GM21447 (cell line): ENCODE data around the gene MBOAT1.
A peak's percentile ranks its signal among the peaks of the same experiment; 100 is the strongest.

Experiments
- ATAC-seq: cut with Tn5 transposase; IDR thresholded peaks from one replicate; pipeline ENCODE4 v1.9.1; 2021; ENCODE audit not compliant: unreplicated experiment

Gene MBOAT1

GRCh38 chr6:20235041-20235440, 22.8 kb upstream of the MBOAT1 start:
- ATAC-seq: no peak

DNA sequence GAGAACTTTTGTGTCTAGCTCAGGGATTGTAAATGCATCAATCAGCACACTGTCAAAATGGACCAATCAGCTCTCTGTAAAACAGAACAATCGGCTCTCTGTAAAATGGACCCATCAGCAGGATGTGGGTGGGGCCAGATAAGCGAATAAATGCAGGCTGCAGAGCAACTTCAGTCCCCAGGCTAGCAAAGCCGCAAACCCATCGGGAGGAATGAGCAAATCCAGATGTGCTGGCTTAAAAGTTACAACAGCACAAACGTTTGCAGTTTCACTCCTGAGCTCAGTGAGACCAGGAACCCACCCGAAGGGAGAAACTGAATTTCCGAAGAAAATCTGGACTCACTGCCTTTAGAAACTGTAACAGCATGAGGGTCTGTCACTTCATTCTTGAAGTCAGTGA, 21.9 kb upstream of the MBOAT1 start:
- no peak for ATAC-seq

DNA sequence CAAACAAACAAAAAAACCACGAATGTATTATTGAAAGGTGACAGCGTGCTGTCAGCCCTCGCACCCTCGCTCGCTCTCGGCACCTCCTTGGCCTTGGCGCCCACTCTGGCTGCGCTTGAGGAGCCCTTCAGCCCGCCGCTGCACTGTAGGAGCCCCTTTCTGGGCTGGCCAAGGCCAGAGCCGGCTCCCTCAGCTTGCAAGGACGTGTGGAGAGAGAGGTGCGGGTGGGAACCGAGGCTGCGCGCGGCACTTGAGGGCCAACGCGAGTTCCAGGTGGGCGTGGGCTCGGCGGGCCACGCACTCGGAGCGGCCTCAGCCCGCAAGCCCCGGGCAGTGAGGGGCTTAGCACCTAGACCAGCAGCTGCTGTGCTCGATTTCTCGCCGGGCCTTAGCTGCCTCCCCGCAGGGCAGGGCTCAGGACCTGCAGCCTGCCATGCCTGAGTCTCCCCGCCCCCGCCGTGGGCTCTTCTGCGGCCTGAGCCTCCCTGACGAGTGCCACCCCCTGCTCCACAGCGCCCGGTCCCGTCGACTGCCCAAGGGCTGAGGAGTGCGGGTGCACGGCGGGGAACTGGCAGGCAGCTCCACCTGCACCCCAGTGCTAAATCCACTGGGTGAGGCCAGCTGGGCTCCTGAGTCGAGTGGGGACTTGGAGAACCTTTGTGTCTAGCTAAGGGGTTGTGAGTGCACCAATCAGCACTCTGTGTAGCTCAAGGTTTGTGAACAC, 20.9 kb upstream of the MBOAT1 start:
- ATAC-seq: no peak

GRCh38 chr6:20232188-20232587, 19.9 kb upstream of the MBOAT1 start:
- no peak for ATAC-seq

GRCh38 chr6:20230401-20231119, 18.3 kb upstream of the MBOAT1 start:
- ATAC-seq: no peak

- ATAC-seq: no peak
Measured at GRCh38 chr6:20229881-20230280, 17.6 kb upstream of the MBOAT1 start.

DNA sequence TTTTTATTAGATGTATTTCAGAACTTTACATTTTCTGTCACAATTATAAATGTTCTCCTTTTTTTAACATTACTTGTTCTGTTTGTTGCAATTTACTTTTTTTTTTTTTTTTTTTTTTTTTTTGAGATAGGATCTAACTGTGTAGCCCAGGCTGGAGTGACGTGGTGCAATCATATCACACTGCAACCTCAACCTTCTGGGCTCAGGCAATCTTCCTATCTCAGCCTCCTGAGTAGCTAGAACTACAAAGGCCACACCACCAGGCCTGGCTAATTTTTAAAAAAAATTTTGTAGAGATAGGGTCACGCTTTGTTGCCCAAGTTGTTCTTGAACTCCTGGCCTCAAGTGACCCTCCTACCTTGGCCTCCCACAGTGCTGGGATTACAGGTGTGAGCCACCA, 15.1 kb upstream of the MBOAT1 start:
- ATAC-seq: no peak

GRCh38 chr6:20223141-20223540, 10.9 kb upstream of the MBOAT1 start:
- no peak for ATAC-seq

- ATAC-seq: no peak
Measured at GRCh38 chr6:20221421-20221820, 9.2 kb upstream of the MBOAT1 start.

- no peak for ATAC-seq
Measured at GRCh38 chr6:20220359-20220758, 8.1 kb upstream of the MBOAT1 start.

- ATAC-seq: no peak
Measured at GRCh38 chr6:20217891-20218290, 5.6 kb upstream of the MBOAT1 start.

- ATAC-seq: no peak
Measured at GRCh38 chr6:20217324-20217855, 5.1 kb upstream of the MBOAT1 start.

- no peak for ATAC-seq
Measured at GRCh38 chr6:20215310-20215709, 3.0 kb upstream of the MBOAT1 start.

GRCh38 chr6:20213271-20213798, 1.1 kb upstream of the MBOAT1 start:
- ATAC-seq: no peak

DNA sequence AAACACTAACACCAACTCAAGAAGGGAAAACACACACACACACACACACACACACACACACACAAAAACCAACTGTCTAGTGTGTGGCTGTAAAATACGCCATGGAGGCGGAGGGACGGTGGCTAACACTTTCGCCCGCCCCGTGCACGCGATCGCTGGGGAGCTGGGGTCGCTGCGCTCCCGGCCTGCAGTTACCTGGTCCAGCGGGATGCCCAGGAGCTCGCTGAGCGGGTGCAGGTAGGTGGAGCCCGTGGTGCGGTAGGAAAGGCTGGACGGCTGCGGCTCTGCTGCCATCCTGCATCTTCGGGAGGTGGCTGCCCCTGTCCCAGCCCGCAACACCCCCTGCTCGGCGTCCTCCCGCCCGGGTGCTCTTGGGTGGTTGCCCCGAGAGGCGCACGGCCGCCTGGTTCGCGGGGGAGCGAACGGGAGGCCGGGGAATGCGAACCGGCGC, 303 bp downstream of the MBOAT1 start:
- ATAC-seq: peak; percentile 21

DNA sequence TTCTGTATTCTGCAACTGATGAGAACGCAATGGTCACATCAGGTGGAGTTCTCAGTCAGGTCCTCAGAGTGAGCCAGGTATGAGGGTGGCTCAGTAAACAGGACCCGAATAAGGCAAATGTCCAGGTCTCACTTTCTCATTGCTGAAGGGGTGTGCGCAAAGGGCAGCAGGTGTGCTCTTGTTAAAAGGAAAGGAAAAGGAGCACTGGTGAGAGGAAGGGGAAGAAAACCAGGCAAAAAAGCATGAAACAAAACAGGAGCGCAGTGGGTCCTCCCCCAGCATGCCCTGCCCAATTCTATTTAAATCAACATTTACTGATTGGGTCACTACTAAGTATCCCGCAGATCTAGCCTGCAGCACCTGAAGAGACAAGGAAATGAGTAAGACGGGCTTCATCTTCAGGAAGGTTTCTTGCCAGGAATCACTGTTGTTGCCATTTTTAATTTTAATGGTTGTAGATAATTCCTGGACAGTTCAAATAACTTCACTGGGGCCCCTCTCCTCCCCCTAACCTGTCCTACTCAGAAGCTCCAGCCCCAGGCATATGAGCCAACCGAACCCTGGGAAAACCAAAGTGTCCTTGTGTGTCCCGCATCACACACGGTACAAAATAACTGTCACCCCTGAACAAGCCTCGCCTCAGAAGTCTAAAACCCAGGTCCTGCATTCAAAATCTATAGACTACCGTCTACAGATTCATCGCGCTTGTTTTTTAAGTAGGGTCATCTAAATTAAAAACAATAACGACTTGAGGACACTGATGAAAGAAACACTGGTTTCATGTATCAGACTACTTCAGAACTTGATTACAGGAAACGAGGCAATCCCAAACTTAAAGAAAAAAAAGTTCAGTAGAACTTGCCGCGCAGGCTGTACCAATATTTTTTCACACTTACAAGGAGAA, 980 bp downstream of the MBOAT1 start:
- peak; percentile 35 for ATAC-seq

- ATAC-seq: no peak
Measured at GRCh38 chr6:20210158-20210557, 2.1 kb downstream of the MBOAT1 start.

GRCh38 chr6:20208687-20209378, 3.4 kb downstream of the MBOAT1 start:
- ATAC-seq: no peak

GRCh38 chr6:20207088-20207418, 5.2 kb downstream of the MBOAT1 start:
- ATAC-seq: no peak

DNA sequence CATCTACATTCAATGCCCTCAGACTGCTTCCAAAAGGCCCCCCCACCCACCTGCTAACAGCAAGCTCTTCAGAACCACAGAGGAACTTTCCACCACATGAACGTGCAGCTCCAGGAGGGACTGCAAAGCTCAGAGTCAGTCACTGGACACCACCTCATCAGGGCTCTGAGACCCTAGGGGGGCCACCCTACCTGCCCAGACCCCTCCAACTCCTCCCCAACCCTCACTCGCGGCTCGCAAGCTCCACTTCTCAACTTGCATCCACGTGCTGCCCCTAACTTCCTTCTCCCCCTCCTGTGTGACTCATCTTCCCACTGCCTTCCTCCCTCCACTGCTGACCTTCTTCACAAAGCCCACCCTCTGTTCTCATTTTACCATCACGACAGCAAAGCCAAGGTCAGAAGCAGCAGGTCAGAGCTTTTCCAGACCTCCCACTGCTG, 6.5 kb downstream of the MBOAT1 start:
- ATAC-seq: no peak

GRCh38 chr6:20204512-20204894, 7.8 kb downstream of the MBOAT1 start:
- no peak for ATAC-seq
